UCSD-AML1 (cell line): ENCODE data around the gene YJEFN3.

Experiments used
- DNase-seq: peaks from one replicate; lab custom pipeline; 2025; ENCODE audit not compliant: unreplicated experiment; lab: John Stamatoyannopoulos, UW

YJEFN3 gene

DNA sequence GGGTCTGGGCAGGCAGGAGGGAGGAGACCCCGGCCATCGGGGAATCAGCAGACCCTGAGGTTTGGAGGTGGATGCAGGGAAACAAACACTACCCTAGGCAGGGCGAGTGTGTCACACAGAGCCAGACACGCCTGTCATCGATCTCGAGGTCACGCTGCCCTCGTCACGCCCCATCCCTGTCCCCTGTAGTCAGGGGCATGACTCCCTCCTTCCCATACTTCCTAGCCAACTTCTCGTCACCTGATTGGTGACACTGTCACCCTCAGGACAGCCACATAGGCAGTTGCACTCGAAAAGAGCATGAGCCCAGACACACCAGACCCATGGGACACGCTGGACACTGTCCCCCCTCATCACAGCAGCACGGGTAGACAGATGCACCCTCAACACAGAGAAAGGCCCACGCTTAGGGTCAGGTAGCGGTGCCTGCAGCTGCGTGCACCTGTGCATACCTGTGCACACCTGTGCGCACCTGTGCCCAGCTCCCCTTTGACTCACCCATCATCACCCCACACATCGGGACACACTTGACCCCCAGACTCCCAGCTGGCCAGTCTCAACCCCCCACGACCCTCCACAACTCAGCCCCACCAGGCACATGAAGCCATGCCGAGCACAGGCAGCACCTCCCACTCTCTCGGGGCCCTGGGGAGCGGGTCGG is 21.2 kb downstream of the YJEFN3 start:
- DNase-seq: no peak

DNA sequence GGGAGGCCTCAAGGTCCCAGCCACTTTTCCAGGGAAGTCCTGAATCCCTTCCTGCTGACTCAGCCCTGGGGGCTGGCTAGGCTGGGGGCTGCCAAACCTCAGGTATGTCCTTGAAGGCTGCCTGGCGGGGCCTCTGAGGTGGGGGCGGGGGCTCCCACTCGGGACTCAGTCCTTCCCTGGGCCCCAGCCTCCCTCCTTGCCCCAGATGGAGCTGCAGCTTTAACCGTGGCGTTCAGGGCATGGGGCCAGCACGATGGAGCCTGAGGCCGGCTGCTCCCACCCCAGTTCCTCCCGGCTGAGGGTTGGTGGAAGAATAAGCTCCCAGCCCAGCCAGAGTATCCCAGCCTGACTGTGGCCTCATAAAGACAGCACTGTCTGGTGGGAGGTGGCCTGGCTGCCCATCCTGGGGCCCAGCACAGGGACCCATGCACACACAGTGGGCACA is 21.8 kb downstream of the YJEFN3 start:
- no peak for DNase-seq

DNA sequence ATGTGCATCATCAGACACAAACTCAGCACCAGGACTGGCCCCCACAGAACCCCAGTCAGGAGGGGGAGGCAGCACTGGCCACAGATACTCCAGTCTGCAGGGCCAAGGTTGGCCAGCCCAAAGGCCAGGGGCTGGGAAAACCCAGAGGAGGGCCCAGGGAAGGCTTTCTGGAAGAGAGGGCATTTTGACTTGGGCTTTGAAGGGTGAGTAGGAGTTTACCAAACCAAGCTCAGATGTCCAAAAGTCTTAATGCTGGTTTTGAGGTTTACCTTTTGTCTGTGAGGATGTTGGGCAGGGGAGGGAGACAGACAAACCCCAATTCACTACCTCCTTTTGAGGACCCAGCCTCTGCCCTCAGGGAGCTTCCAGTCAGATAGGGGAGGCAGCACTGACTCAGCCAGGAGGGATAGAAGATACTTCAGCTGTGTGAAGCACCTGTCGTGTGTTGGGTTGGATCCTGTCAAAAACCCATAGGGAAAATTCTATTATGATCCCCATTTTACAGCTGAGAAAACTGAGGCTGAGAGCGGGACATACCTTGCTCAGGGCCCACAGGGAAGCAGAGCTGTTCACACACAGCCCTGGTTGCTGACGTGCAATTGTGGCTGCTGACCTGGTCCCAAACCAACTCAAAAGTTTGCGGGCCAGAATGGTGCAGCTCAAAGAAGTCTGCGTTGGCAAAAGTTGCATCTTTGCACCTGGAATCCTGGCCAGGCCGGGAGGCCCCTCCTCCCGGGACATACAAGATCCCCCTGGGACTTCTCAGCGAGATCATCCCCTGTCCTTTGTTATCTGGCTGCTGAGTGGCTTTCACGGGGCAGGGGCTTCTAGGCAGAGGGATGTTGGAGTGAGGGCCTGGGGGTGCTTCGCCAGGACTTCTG is 22.5 kb downstream of the YJEFN3 start:
- DNase-seq: no peak

DNA sequence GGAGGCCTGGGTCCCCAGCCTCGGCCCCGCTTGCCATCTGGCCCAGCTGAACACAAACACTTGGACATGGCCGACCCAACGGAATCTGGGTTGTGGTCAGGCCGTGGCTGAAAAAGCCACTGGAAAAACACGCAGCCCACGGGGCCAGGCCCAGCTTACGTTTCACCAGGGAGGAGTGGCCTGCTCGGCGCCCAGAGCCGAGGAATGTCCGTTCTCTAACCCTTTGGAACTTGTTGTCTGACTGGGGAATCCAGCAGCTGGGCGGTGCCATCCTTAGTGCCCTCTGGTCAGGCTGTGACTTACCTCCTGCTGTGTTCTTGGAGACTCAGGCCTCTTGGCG is 23.1 kb downstream of the YJEFN3 start:
- DNase-seq: no peak

DNA sequence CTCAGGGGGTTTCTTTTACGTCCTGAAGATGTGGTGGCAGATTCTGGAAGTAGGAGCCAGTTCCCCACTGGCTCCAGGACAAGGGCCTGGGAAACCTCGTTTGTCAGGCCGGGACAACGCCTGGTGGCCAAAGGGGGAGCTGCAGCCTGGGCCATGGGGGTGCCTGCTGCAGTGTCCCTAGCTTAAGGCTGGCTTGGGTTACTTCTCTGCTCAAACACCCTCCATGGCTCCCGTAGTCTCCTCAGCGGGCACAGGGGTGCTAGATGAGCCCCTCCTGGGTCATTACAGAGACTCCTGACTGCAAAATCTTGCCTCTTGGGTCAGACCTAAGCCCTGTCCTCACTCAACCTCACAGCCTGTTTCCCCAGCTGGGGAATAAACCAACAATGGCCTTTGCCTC is 24.1 kb downstream of the YJEFN3 start:
- peak; percentile 29 for DNase-seq

DNA sequence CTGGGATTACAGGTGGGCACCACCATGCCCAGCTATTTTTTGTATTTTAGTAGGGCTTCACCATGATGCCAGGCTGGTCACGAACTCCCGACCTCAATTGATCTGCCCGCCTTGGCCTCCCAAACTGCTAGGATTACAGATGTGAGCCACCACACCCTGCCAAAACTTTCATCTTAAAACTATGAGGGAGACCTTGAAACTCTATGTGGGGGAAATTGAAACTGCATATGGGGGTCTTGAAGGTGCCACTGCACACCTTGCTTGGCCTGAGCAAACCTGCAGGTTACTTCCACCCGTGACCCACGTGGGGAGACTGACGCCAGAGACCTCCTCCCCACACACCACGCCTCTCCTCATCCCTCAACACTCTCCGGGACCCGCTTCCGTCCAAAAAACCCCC is 25.0 kb downstream of the YJEFN3 start:
- DNase-seq: no peak

DNA sequence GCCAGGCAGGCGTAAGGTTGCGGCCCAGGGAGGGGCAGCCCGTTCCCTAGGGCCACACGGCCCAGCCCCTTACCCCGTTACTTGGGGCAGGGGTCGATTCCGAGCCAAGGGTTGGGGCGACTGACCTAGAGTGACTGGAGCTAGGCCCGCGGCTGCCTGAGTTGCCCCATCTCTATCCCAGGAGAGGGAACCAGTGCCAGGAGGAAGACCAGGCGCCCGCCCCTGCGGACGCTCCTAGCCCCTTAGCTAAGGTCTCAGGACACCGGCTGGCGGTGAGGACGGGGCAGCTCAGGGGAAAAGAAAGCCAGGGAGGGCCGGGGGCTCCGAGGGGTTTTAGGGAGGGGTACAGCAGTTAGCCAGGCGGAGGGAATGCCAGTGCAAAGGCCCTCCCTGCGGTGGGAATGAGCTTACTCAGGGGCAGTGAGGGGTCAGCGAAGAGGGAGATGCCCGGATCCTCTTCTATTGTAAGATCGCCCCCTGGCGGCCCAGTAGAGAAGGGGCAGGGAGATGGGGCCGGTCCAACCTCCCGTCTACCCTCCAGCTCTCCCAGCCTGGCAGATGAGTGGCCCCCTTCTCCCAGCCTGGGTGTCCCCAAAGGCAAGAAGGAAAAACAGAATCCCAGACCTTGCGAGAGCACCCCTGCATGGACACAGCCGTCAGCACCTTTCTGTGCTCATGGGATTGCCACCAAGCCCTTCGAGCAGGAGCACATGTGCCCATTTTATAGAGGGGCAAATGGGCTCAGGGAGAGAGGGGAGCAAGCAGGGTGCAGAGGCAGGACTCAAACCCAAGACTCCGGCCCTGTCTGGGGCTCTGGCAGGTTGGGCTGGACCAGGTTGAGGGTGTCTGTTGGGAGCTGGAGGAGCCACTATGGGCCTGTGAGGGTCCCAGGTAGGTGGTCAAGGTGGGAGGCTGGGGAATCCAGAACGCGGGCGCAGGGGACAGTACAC is 25.6 kb downstream of the YJEFN3 start:
- DNase-seq: peak; percentile 41

DNA sequence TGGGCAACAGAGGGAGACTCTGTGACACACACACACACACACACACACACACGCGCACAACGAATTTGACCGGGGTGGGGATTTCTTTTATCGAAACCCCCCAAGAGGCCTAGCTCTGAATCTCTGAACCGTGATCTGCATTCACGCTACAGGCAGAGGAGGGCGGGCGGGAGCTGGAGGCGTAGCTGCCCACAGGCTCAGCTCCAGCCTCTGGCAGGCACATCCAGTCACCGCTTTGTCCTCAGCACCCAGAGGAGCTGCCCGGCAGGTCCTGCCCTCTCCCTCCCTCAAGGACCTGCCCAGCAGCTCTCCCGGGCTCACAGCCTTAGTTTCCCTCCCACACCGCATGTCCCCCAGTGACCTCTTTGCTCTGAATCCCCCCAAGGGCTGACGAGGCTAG is 29.3 kb downstream of the YJEFN3 start:
- no peak for DNase-seq

DNA sequence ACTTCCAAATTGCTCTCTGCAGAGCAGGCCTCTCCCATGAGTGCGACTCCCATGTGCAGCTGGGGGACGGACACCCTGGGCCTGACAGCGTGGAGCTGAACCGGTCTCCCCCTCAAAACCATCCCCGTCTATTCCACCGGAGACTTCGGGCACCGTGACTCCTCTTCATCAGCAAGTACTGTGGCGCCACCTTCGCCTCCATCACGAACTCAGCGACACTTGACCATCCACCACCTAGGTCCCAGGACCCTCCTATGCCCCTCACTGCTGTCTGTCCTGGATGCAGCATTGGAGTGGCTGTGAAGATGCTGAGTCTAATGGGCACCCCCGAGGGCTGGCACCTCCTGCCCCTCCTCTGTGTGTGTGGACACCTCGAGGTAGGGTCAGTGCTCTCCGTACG is 29.9 kb downstream of the YJEFN3 start:
- no peak for DNase-seq

DNA sequence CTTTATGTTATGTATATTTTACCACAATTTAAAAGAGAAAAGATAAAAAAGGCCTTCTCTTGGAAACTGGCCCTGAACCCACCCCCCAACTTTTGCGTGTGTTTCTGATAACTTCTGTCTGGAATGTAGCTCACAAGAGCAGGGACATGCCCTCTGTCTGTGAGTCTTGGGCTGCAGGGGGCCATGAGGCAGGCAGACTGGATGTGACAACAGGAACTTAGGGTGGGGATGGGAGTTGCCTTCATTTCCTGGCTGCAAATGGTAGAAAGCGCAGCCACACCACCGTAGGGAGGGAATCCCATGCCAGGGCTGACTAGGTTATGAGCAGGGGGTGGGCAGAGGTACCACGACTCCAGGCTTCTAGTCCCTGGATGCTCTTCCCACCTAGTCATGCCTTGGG is 31.2 kb downstream of the YJEFN3 start:
- peak; percentile 47 for DNase-seq

DNA sequence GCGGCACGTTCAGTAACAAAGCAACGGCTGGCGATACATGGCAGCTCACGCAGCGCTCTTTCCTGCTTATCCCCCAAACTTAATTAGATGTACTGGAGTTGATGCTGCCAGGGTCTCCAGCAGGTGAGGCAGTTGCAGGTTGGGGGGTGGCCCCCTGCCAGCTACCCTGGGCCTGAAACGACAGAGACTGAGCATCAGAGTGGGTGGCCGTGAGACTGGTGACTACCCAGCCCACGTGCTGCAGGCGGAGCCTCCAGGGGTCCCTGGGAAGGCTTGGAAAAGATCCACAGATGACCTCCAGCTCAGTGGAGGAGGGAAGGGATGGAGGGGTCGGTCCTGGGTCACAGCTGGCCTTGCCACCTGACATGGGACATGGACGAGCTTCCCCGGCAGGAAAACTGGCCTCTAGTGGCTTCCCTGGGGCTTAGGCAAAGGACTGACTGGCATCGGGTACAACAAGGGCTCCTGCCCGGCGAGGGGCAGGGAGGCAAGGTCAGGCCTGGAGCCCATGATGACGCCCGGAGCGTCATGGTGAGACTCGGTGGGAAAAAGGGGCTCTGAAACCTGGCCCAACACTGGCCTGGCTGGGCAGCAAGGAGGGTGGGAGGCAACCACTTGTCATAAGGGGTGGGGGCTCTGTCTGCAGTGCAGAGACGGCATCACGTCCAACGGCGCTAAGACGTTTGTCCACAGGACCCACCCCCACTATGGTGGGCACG is 33.4 kb downstream of the YJEFN3 start:
- no peak for DNase-seq

DNA sequence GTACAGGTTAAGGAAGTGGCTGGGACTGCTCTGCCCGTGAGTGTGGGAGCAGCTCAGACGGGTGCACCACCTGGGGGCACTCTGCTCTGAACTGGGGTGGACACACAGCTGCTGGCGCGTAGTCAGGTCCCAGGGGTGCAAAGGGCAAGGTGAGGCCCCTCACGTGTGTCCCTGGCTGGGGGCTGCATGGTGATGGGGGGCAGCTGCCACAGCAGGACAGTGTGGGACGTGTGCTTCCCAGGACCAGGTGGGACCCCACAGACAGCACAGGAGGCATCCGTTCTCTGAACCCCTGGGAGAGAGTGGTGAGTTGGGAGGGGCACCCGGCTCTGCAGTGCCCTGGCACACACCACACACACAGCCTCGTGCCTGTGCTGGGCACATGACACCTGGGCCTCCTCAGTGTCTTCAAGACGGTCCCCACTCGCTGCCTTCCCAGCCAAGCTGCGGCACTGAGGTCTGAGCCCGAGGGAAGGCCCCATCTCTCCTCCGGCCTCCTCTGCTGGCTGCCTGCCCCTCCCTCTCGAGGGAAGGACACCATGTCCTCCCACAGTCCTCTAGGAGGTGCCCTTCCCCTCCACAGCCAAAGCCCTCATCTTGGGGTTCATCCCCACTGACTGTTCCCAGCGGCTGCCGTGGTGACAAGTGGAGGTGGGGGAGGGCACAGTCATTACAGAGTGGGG is 34.1 kb downstream of the YJEFN3 start:
- DNase-seq: no peak

DNA sequence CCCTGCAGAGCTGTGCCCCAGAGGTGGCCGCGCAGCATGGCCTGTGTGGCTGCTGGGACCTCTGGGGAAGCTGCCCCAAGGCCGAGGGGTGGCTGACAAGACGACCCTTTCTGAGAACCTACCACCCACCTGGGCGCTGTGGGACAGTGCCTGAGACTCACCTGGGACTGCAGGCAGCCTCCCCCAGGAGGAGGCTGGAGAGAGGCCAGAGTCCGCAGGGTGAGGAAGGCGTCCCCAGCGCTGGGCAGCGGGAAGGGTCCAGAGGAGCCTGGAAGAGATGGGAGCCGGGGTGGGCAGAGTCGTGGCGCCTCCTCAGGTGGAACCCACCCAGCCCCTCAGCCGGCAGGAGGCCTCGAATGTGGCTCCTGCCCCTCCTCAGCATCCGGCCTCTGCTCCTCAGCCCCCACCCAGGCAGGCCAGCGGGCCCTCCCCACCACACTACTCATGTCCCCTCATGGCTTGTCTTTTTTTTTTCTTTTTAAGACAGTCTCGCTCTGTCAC is 34.7 kb downstream of the YJEFN3 start:
- no peak for DNase-seq

DNA sequence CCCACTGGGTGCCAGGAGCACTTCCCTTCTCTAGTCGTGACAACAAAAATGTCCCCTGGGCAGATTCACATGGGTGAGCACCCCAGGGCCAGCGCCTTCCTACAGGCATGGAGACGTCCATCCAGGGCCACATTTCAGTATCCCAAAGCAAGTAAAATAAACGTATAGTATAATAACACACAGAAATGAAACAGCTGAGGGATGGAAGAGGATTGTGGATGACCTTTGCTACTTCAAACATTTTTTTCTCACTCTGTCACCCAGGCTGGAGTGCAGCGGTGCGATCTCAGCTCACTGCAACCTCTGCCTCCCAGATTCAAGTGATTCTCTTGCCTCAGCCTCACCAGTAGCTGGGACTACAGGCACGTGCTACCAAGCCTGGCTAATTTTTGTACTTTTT is 37.6 kb downstream of the YJEFN3 start:
- no peak for DNase-seq

DNA sequence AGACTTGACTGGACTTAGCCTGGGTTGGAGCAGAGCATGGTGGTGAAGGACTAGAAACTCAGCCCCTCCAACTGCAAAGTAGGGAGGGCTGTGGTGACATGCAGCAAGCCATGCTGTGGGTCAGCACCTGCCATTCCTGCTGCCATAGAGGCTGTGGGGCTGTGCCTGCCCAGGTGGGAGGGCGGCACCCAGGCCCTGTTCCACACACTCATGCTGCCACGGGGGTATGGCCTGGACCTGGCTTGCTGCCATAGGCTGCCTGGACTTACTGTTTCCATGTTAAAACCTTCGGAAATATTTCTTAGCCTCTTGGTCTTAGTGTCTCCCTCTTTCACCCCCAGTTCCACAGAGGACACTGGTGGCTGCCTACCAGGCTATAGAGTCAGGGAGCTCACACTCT is 38.7 kb downstream of the YJEFN3 start:
- no peak for DNase-seq

DNA sequence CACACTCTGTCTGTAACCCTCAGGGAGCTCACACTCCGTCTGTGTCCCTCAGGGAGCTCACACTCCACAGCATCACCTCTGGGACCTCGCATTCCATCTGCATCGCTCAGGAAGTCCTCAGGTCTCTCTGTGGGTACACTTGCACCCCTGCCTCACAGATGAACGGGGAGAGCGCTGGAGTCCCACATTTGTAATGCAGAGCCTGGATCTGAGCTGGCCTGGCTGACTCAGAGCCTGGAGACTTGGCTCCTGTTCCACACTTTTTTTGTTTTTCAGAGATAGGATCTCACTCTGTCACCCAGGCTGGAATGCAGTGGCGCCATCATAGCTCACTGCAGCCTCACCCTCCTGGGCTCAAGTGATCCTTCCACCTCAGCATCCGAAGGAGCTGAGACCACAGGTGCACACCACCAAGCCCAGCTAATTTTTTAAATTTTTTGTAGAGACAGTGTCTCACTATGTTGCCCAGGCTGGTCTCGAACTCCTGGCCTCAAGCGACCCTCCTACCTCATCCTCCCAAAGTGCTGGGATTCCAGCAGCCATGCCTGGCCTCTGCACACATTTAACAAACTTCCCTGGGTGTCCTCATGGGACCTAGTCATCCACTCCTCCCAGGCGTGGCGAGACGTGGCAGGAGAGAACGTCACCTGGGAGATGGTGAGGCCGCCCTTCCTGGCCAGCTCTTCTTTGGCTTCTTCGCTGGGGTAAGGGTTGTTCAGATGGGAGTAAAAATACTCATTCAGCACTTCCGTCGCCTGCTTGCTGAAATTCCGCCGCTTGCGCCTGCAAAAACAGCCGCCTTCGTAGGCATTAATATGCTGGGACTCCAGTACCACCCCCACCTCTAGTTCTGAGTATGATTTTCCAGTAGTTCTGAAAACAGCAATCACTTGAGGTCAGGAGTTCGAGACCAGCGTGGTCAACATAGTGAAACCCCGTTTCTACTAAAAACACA is 40.4 kb downstream of the YJEFN3 start:
- no peak for DNase-seq

DNA sequence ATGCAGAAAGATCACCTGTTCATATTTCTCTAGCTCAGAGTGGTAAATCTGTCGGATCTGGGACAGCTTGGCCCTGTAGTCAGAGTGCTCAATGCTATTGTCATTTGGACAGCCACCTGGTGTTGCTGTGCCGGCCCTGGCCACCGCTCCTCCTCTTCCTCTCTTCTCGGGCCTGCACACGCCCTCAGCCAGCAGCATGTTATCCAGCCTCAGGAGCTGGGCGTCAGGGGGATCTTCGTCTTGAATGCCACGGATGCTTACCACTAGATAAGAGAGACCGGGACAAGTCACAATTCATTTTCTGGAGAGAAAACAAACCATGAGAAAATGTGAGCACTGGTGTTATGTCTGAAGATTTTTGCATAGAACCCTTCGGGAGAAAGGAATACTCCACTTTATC is 41.9 kb downstream of the YJEFN3 start:
- no peak for DNase-seq

DNA sequence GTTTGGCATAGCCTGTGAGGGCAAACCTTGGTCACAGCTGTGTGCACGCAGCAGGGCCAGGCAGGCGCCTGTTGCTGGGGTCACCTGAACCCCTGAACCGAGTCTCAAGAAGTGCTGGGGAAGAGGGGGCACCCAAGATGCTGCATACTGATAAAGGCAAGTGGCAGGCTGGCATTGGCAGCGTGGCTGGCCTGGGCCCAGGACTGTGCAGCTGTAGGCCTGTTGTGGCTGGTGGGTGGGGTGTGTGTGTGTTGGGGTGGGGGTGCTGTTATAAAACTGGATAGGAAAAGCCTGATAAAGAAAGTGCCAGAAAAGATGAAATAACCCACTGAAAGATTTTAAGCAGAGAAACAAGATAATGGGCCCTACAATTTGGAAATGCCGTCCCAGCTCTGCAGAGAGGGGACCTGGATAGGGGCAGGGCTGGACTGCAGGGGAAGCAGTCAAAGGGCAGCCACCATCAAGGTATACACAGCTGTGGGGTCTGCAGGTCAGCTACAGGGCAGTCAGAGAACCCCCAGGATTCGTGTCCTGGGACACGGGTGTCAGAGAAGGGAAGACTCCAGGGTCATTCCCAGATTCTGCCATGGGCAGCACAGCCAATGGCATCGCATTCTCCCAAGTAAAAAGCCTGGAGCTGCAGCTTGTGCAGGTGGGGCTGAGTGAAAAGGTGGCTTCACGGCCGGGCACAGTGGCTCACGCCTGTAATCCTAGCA is 42.5 kb downstream of the YJEFN3 start:
- no peak for DNase-seq
